Neural progenitor cell (in vitro differentiated cells): ENCODE measurements around the gene CDH3. TPM values are rescaled to one million over a fixed set of nuclear protein-coding genes. Genes with fewer than 3 reads are reported as not detected.

Experiments
- DNase-seq: peaks from one replicate; pipeline ENCODE4 v3.0.0-alpha.2; 2016; ENCODE audit warnings: low spot score
- H2AFZ ChIP-seq: fragments of 200-600 bp; sonication (generic); replicated peaks from 2 replicates; pipeline ENCODE4 v1.6.1; 2016; ENCODE audit warnings: antibody characterized with exemption
- H3F3A ChIP-seq: fragments of 200-600 bp; sonication (generic); 2 replicates; pipeline ENCODE4 v1.6.1; 2016; ENCODE audit warnings: antibody characterized with exemption, low read depth
- H3K27ac ChIP-seq: fragments of 200-600 bp; sonication (generic); 2 replicates; pipeline ENCODE4 v1.5.1; 2016; ENCODE audit warnings: mild to moderate bottlenecking
- H3K27me3 ChIP-seq: fragments of 200-600 bp; sonication (generic); 2 replicates; pipeline ENCODE4 v1.6.1; 2016; ENCODE audit warnings: mild to moderate bottlenecking, moderate library complexity
- H3K36me3 ChIP-seq: fragments of 200-600 bp; sonication (generic); 2 replicates; pipeline ENCODE4 v1.5.1; 2016
- H3K4me1 ChIP-seq: fragments of 200-600 bp; sonication (generic); 2 replicates; pipeline ENCODE4 v1.6.1; 2016; ENCODE audit warnings: mixed run types
- H3K4me2 ChIP-seq: fragments of 200-600 bp; sonication (generic); 2 replicates; pipeline ENCODE4 v1.6.1; 2016
- H3K4me3 ChIP-seq: fragments of 200-600 bp; sonication (generic); 2 replicates; pipeline ENCODE4 v1.5.1; 2016
- H3K79me2 ChIP-seq: fragments of 200-600 bp; sonication (generic); 2 replicates; pipeline ENCODE4 v1.6.1; 2016; ENCODE audit warnings: low read depth
- H3K9ac ChIP-seq: fragments of 200-600 bp; sonication (generic); 2 replicates; pipeline ENCODE4 v1.6.1; 2016
- H3K9me3 ChIP-seq: fragments of 200-600 bp; sonication (generic); 2 replicates; pipeline ENCODE4 v1.5.1; 2016; ENCODE audit warnings: low read depth
- H4K20me1 ChIP-seq: fragments of 200-600 bp; sonication (generic); 2 replicates; pipeline ENCODE4 v1.6.1; 2016; ENCODE audit warnings: low read depth
- H3K27ac Mint-ChIP-seq: 3 replicates; pipeline ENCODE4 v1.8.0; 2021; ENCODE audit warnings: mixed read lengths
- H3K27me3 Mint-ChIP-seq: 2 replicates; pipeline ENCODE4 v1.8.0; 2022; ENCODE audit warnings: low read depth, mild to moderate bottlenecking, inconsistent platforms, moderate library complexity, mixed read lengths; ENCODE audit not compliant: insufficient read depth
- H3K36me3 Mint-ChIP-seq: 3 replicates; pipeline ENCODE4 v1.8.0; 2021; ENCODE audit warnings: mixed read lengths
- H3K4me1 Mint-ChIP-seq: 3 replicates; pipeline ENCODE4 v1.8.0; 2021; ENCODE audit warnings: mixed read lengths
- H3K4me3 Mint-ChIP-seq: 3 replicates; pipeline ENCODE4 v1.8.0; 2021; ENCODE audit warnings: mild to moderate bottlenecking, moderate library complexity, mixed read lengths
- H3K9me3 Mint-ChIP-seq: 3 replicates; pipeline ENCODE4 v1.8.0; 2020; ENCODE audit warnings: mixed read lengths
- EZH2 ChIP-seq: fragments of 200-600 bp; sonication (generic); IDR thresholded peaks from 2 replicates; pipeline ENCODE4 v1.6.1; 2017; ENCODE audit warnings: antibody characterized with exemption, mild to moderate bottlenecking, moderate library complexity
- EZH2phosphoT487 ChIP-seq: fragments of 200-600 bp; sonication (generic); IDR thresholded peaks from 2 replicates; pipeline ENCODE4 v1.6.1; 2017; ENCODE audit warnings: antibody characterized with exemption
- total RNA-seq: library from RNA; depleted of rRNA; stranded (reverse); fragments of >200 nt; gene quantifications from 2 replicates; pipeline ENCODE4 v1.2.3, GENCODE V29; 2015; ENCODE audit warnings: low replicate concordance
- TF ChIP-seq, protein P1 (sequence below): fragments of 200-600 bp; sonication (generic); IDR thresholded peaks from 2 replicates; pipeline ENCODE4 v1.5.1; 2017; ENCODE audit warnings: antibody characterized with exemption, mild to moderate bottlenecking

The CDH3 gene
- total RNA-seq, 1 donor from 2014 or later, result 3.9 TPM

- Histone ChIP-seq H3K79me2 (no peaks in the 10 kb centered on the region), H3K27ac (no peak overlapping the region), H3K4me1 (peaks cover 4% of the 10 kb centered on the region), H4K20me1 (no peaks in the 10 kb centered on the region), H3K27me3 (no peaks in the 10 kb centered on the region), H3K36me3 (no peaks in the 10 kb centered on the region), H3K9me3 (no peaks in the 10 kb centered on the region), H2AFZ (no peak overlapping the region), H3K4me2 (no peak overlapping the region), H3F3A (peaks cover 5% of the 10 kb centered on the region), H3K9ac (no peak overlapping the region), H3K4me3 (no peak overlapping the region)
- peak; percentile 87 for DNase-seq
- H3K9me3 Mint-ChIP-seq, result no peaks in the 10 kb centered on the region
- peaks cover 4% of the 10 kb centered on the region for H3K4me1 Mint-ChIP-seq
- no peak overlapping the region for H3K27ac Mint-ChIP-seq
- H3K36me3 Mint-ChIP-seq, result no peaks in the 10 kb centered on the region
- no peak for TF ChIP-seq EZH2
- TF ChIP-seq, protein P1, sequence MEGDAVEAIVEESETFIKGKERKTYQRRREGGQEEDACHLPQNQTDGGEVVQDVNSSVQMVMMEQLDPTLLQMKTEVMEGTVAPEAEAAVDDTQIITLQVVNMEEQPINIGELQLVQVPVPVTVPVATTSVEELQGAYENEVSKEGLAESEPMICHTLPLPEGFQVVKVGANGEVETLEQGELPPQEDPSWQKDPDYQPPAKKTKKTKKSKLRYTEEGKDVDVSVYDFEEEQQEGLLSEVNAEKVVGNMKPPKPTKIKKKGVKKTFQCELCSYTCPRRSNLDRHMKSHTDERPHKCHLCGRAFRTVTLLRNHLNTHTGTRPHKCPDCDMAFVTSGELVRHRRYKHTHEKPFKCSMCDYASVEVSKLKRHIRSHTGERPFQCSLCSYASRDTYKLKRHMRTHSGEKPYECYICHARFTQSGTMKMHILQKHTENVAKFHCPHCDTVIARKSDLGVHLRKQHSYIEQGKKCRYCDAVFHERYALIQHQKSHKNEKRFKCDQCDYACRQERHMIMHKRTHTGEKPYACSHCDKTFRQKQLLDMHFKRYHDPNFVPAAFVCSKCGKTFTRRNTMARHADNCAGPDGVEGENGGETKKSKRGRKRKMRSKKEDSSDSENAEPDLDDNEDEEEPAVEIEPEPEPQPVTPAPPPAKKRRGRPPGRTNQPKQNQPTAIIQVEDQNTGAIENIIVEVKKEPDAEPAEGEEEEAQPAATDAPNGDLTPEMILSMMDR, result peak; percentile 84
- peaks cover 4% of the 10 kb centered on the region for H3K27me3 Mint-ChIP-seq
- no peak overlapping the region for H3K4me3 Mint-ChIP-seq
These were observed 59.2 kb downstream of the CDH3 start for GRCh38 chr16:68704232-68704867.

GRCh38 chr16:68707340-68708152 lies 62.4 kb downstream of the CDH3 start:
- Mint-ChIP-seq H3K27ac (no peak overlapping the region), H3K9me3 (no peaks in the 10 kb centered on the region), H3K4me3 (no peak overlapping the region), H3K27me3 (peaks cover 4% of the 10 kb centered on the region), H3K36me3 (no peaks in the 10 kb centered on the region), H3K4me1 (no peaks in the 10 kb centered on the region)
- peak overlapping the region; percentile 53 for H2AFZ ChIP-seq
- no peaks in the 10 kb centered on the region for H4K20me1 ChIP-seq
- no peaks in the 10 kb centered on the region for H3K36me3 ChIP-seq
- H3K4me1 ChIP-seq, result peaks cover 4% of the 10 kb centered on the region
- no peaks in the 10 kb centered on the region for H3K9me3 ChIP-seq
- no peak overlapping the region for H3K4me2 ChIP-seq
- H3K27ac ChIP-seq, result no peak overlapping the region
- no peak overlapping the region for H3K9ac ChIP-seq
- H3K4me3 ChIP-seq, result no peak overlapping the region
- DNase-seq, result peak; percentile 76
- peaks cover 5% of the 10 kb centered on the region for H3F3A ChIP-seq
- H3K27me3 ChIP-seq, result no peaks in the 10 kb centered on the region
- H3K79me2 ChIP-seq, result no peaks in the 10 kb centered on the region
- TF ChIP-seq EZH2, result no peak
- TF ChIP-seq, protein P1, result peak; percentile 43

DNA sequence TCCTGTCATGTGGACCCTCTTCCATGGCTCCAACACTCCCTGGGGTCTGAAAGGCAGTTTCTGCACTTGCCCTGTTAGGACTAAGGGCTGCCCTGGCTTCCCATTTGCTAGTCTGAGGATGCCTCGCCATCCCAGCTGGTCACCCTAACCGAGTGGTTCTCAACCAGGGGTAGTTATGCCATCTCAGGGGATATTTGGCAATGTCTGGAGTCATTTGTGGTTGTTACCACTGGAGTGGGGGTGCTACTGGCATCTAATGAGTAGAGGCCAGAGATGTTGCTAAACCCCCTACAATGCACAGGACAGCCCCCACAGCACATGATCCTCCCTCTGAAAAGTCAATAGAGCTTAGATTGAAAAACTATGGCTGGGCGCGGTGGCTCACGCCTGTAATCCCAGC lies 65.1 kb downstream of the CDH3 start:
- Histone ChIP-seq H3K4me2 (no peak overlapping the region), H3F3A (peaks cover 5% of the 10 kb centered on the region), H3K4me1 (peaks cover 4% of the 10 kb centered on the region), H3K27ac (no peak overlapping the region), H3K9ac (no peak overlapping the region), H3K27me3 (no peaks in the 10 kb centered on the region), H3K36me3 (no peaks in the 10 kb centered on the region), H2AFZ (no peak overlapping the region), H4K20me1 (no peaks in the 10 kb centered on the region), H3K9me3 (no peaks in the 10 kb centered on the region), H3K79me2 (no peaks in the 10 kb centered on the region), H3K4me3 (no peak overlapping the region)
- Mint-ChIP-seq H3K27me3 (peaks cover 4% of the 10 kb centered on the region), H3K27ac (no peak overlapping the region), H3K9me3 (no peaks in the 10 kb centered on the region), H3K4me1 (peaks cover 9% of the 10 kb centered on the region), H3K36me3 (no peaks in the 10 kb centered on the region), H3K4me3 (no peak overlapping the region)
- TF ChIP-seq EZH2phosphoT487 (no peak), EZH2 (no peak)
- TF ChIP-seq, protein P1, result no peak
- no peak for DNase-seq
